ENCODE results near the gene TNFSF10.

GRCh38 chr3:172506094-172506493 is 17.1 kb downstream of the TNFSF10 start:
- no peak for TF ChIP-seq POLR2A (IDR thresholded peaks at IDR 0.05; ENCODE audit: low read length)
- no peak for TF ChIP-seq GATA1 (IDR thresholded peaks at IDR 0.05; ENCODE audit: low read depth, low read length)
